Esophagus muscularis mucosa (tissue), 4 donors: ENCODE measurements around the gene ARV1.

ENCODE experiments used
- CTCF ChIP-seq, 3 experiments: fragments of 200-600 bp in 2 of 3; fragments of 450-650 bp in 1 of 3; sonication (generic) in 2 of 3; IDR thresholded peaks; one replicate each; pipeline ENCODE4 v1.5.1; 2017 to 2019; ENCODE audit warnings: antibody characterized with exemption in 3 of 3, mild to moderate bottlenecking in 2 of 3, moderate library complexity in 1 of 3
- EP300 ChIP-seq: sonication (generic); formaldehyde crosslinking; IDR thresholded peaks from one replicate; pipeline ENCODE4 v1.6.1; 2017; ENCODE audit warnings: antibody characterized with exemption
- POLR2A ChIP-seq: fragments of 450-650 bp; IDR thresholded peaks from one replicate; pipeline ENCODE4 v1.6.1; 2017; ENCODE audit warnings: antibody characterized with exemption, moderate library complexity, mild to moderate bottlenecking, low read depth
- POLR2AphosphoS5 ChIP-seq, 2 donors: sonication (generic); formaldehyde crosslinking; IDR thresholded peaks; one replicate each; pipeline ENCODE4 v1.6.1; 2017; ENCODE audit warnings: antibody characterized with exemption in 2 of 2

DNA sequence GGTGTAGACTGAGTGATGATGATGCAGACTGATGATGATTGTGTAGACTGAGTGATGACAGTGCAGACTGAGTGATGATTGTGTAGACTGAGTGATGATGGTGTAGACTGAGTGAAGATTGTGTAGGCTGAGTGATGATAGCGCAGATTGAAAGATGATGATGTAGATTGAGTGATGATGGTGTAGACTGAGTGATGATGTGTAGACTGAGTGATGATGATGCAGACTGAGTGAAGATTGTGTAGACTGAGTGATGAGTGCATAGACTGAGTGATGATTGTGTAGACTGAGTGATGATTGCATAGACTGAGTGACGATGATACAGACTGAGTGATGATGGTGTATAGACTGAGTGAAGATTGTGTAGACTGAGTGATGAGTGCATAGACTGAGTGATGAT is 32.5 kb downstream of the ARV1 start:
- TF ChIP-seq CTCF (IDR thresholded peaks at IDR 0.05) (no peak), POLR2AphosphoS5 (IDR thresholded peaks at IDR 0.05) (no peak), POLR2A (no peak), EP300 (no peak)
